Skeletal muscle tissue (tissue), 4 donors: ENCODE results near the gene KLHDC7A. TPM values are rescaled to one million over a fixed set of nuclear protein-coding genes. Genes with fewer than 3 reads are reported as not detected.
"Not testable (repeated sequence)": the region's sequence is repeated elsewhere in the genome, so short reads cannot be mapped to it uniquely, and the experiment has no call there.

Experiments used
- H3K27ac ChIP-seq: one replicate; pipeline ENCODE4 v1.7.0; 2013; ENCODE audit warnings: mild to moderate bottlenecking, low read depth, low read length, inconsistent platforms
- H3K27me3 ChIP-seq, 3 donors: one replicate each; pipeline ENCODE4 v1.7.0; 2013; ENCODE audit warnings: low read length in 3 of 3; ENCODE audit not compliant: control insufficient read depth in 3 of 3, insufficient read depth in 3 of 3
- H3K36me3 ChIP-seq, 3 donors: one replicate each; pipeline ENCODE4 v1.7.0; 2013; ENCODE audit warnings: low read length in 3 of 3; ENCODE audit not compliant: control insufficient read depth in 3 of 3, insufficient read depth in 3 of 3
- H3K4me1 ChIP-seq, 3 donors: one replicate each; pipeline ENCODE4 v1.7.0; 2013; ENCODE audit warnings: low read length in 3 of 3, mild to moderate bottlenecking in 3 of 3; ENCODE audit not compliant: control insufficient read depth in 3 of 3, insufficient read depth in 3 of 3
- H3K4me3 ChIP-seq, 3 donors: one replicate each; pipeline ENCODE4 v1.7.0; 2013; ENCODE audit warnings: low read length in 3 of 3
- H3K9ac ChIP-seq, 3 donors: one replicate each; pipeline ENCODE4 v1.7.0; 2013; ENCODE audit warnings: low read length in 3 of 3, mild to moderate bottlenecking in 3 of 3, moderate library complexity in 2 of 3, low read depth in 1 of 3
- H3K9me3 ChIP-seq, 3 donors: one replicate each; pipeline ENCODE4 v1.7.0; 2013; ENCODE audit warnings: low read length in 3 of 3; ENCODE audit not compliant: control insufficient read depth in 3 of 3
- total RNA-seq: library from RNA; depleted of rRNA; stranded (reverse); fragments of >200 nt; gene quantifications from one replicate; pipeline ENCODE4 v1.2.3, GENCODE V29; 2014
- donor health status: Osteomylitis.

KLHDC7A gene
- total RNA-seq, 1 donor from 2014 or later = not detected

GRCh38 chr1:18458133-18459092, 22.3 kb upstream of the KLHDC7A start:
- no peak overlapping the region for H3K27ac ChIP-seq
- H3K36me3 ChIP-seq = no peaks in the 10 kb centered on the region
- H3K4me3 ChIP-seq = no peak overlapping the region
- no peak overlapping the region for H3K9ac ChIP-seq
- no peaks in the 10 kb centered on the region for H3K4me1 ChIP-seq
- H3K27me3 ChIP-seq = peaks cover 29 to 42% (median 32%) of the 10 kb centered on the region in 3 donors
- no peaks in the 10 kb centered on the region for H3K9me3 ChIP-seq

GRCh38 chr1:18461656-18462055, 19.1 kb upstream of the KLHDC7A start:
- Histone ChIP-seq H3K9ac (no peak overlapping the region), H3K4me3 (no peak overlapping the region), H3K27me3 (peaks cover 32 to 42% (median 41%) of the 10 kb centered on the region in 3 donors), H3K4me1 (no peaks in the 10 kb centered on the region), H3K27ac (no peak overlapping the region), H3K9me3 (no peaks in the 10 kb centered on the region), H3K36me3 (no peaks in the 10 kb centered on the region)

- H3K9me3 ChIP-seq, H3K4me3 ChIP-seq, H3K36me3 ChIP-seq, H3K27ac ChIP-seq, H3K4me1 ChIP-seq, H3K9ac ChIP-seq: not testable (repeated sequence)
- H3K27me3 ChIP-seq = peaks cover 30 to 38% (median 34%) of the 10 kb centered on the region in 3 donors
Measured at GRCh38 chr1:18462517-18462916, 18.2 kb upstream of the KLHDC7A start.

- Histone ChIP-seq H3K4me1 (no peaks in the 10 kb centered on the region), H3K27ac (no peak overlapping the region), H3K9me3 (no peaks in the 10 kb centered on the region), H3K27me3 (peaks cover 25 to 35% (median 35%) of the 10 kb centered on the region in 3 donors), H3K4me3 (no peak overlapping the region), H3K9ac (no peak overlapping the region), H3K36me3 (no peaks in the 10 kb centered on the region)
Measured at GRCh38 chr1:18463063-18463462, 17.7 kb upstream of the KLHDC7A start.

- Histone ChIP-seq H3K27me3 (peaks cover 25 to 39% (median 33%) of the 10 kb centered on the region in 3 donors), H3K4me3 (no peak overlapping the region), H3K27ac (no peak overlapping the region), H3K36me3 (no peaks in the 10 kb centered on the region), H3K9me3 (no peaks in the 10 kb centered on the region), H3K9ac (no peak overlapping the region), H3K4me1 (no peaks in the 10 kb centered on the region)
Measured at GRCh38 chr1:18463984-18464664, 16.6 kb upstream of the KLHDC7A start.

GRCh38 chr1:18464665-18465050, 16.1 kb upstream of the KLHDC7A start:
- H3K36me3 ChIP-seq = no peaks in the 10 kb centered on the region
- no peak overlapping the region for H3K9ac ChIP-seq
- peaks cover 25 to 34% (median 33%) of the 10 kb centered on the region in 3 donors for H3K27me3 ChIP-seq
- no peaks in the 10 kb centered on the region for H3K9me3 ChIP-seq
- H3K4me1 ChIP-seq = no peaks in the 10 kb centered on the region
- no peak overlapping the region for H3K4me3 ChIP-seq
- H3K27ac ChIP-seq = no peak overlapping the region

- H3K9me3 ChIP-seq = no peaks in the 10 kb centered on the region
- H3K27ac ChIP-seq = no peak overlapping the region
- H3K4me1 ChIP-seq = no peaks in the 10 kb centered on the region
- H3K9ac ChIP-seq = no peak overlapping the region
- no peak overlapping the region for H3K4me3 ChIP-seq
- H3K36me3 ChIP-seq = no peaks in the 10 kb centered on the region
- H3K27me3 ChIP-seq = peaks cover 14 to 34% (median 28%) of the 10 kb centered on the region in 3 donors
Measured at GRCh38 chr1:18466676-18467075, 14.1 kb upstream of the KLHDC7A start.

GRCh38 chr1:18468570-18468969, 12.2 kb upstream of the KLHDC7A start:
- H3K27me3 ChIP-seq = peaks cover 8 to 35% (median 23%) of the 10 kb centered on the region in 3 donors
- H3K4me1 ChIP-seq = no peaks in the 10 kb centered on the region
- H3K9ac ChIP-seq = no peak overlapping the region
- H3K27ac ChIP-seq = no peak overlapping the region
- no peaks in the 10 kb centered on the region for H3K36me3 ChIP-seq
- H3K9me3 ChIP-seq = no peaks in the 10 kb centered on the region
- H3K4me3 ChIP-seq = no peak overlapping the region

- H3K4me3 ChIP-seq = no peak overlapping the region
- H3K9ac ChIP-seq = no peak overlapping the region
- no peaks in the 10 kb centered on the region for H3K36me3 ChIP-seq
- peaks cover 10 to 40% (median 21%) of the 10 kb centered on the region in 3 donors for H3K27me3 ChIP-seq
- no peak overlapping the region for H3K27ac ChIP-seq
- no peaks in the 10 kb centered on the region for H3K9me3 ChIP-seq
- no peaks in the 10 kb centered on the region for H3K4me1 ChIP-seq
Measured at GRCh38 chr1:18469514-18469913, 11.2 kb upstream of the KLHDC7A start.
